ENCODE measurements around the gene CD300H.

CD300H gene

DNA sequence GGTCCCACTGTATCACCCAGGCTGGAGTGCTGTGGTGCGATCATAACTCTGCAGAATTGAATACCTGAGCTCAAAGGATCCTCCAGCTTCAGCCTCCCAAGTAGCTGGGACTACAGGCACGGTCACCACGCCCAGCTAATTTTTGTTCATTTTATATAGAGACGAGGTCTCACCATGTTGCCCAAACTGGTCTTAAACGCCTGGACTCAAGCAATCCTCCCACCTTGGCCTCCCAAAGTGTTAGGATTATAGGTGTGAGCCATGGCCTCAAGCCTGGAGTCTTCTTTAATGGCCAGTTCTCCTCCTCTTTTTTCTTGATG, 36.5 kb downstream of the CD300H start:
- no peak for ATAC-seq
- TF ChIP-seq BACH2 (CRISPR knock-in tag; IDR thresholded peaks at IDR 0.05; ENCODE audit: borderline replicate concordance), result no peak

DNA sequence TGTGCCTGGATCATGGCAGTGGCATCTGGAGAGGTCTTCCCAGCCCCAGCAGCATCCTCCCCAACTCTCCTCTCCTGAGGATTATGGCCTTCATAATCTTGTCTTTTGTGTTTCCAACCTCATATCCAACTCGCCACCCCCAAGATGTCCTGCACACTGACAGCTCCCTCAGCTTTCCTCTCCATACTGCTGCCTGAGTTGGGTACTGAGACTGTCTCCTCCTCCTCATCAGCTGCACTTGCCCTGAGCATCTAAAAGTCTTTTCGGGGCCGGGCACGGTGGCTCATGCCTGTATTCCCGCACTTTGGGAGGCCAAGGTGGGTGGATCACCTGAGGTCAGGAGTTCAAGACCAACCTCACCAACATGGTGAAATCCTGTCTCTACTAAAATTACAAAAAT, 38.1 kb downstream of the CD300H start:
- TF ChIP-seq, protein P1, sequence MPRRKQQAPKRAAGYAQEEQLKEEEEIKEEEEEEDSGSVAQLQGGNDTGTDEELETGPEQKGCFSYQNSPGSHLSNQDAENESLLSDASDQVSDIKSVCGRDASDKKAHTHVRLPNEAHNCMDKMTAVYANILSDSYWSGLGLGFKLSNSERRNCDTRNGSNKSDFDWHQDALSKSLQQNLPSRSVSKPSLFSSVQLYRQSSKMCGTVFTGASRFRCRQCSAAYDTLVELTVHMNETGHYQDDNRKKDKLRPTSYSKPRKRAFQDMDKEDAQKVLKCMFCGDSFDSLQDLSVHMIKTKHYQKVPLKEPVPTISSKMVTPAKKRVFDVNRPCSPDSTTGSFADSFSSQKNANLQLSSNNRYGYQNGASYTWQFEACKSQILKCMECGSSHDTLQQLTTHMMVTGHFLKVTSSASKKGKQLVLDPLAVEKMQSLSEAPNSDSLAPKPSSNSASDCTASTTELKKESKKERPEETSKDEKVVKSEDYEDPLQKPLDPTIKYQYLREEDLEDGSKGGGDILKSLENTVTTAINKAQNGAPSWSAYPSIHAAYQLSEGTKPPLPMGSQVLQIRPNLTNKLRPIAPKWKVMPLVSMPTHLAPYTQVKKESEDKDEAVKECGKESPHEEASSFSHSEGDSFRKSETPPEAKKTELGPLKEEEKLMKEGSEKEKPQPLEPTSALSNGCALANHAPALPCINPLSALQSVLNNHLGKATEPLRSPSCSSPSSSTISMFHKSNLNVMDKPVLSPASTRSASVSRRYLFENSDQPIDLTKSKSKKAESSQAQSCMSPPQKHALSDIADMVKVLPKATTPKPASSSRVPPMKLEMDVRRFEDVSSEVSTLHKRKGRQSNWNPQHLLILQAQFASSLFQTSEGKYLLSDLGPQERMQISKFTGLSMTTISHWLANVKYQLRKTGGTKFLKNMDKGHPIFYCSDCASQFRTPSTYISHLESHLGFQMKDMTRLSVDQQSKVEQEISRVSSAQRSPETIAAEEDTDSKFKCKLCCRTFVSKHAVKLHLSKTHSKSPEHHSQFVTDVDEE (CRISPR knock-in tag; IDR thresholded peaks at IDR 0.05), result no peak
- no peak for TF ChIP-seq ZFP3 (CRISPR knock-in tag; IDR thresholded peaks at IDR 0.05)
- no peak for TF ChIP-seq CSDC2 (CRISPR knock-in tag; IDR thresholded peaks at IDR 0.05)
- TF ChIP-seq TOX (CRISPR knock-in tag; IDR thresholded peaks at IDR 0.05; ENCODE audit: borderline replicate concordance), result no peak
- TF ChIP-seq, protein P2, sequence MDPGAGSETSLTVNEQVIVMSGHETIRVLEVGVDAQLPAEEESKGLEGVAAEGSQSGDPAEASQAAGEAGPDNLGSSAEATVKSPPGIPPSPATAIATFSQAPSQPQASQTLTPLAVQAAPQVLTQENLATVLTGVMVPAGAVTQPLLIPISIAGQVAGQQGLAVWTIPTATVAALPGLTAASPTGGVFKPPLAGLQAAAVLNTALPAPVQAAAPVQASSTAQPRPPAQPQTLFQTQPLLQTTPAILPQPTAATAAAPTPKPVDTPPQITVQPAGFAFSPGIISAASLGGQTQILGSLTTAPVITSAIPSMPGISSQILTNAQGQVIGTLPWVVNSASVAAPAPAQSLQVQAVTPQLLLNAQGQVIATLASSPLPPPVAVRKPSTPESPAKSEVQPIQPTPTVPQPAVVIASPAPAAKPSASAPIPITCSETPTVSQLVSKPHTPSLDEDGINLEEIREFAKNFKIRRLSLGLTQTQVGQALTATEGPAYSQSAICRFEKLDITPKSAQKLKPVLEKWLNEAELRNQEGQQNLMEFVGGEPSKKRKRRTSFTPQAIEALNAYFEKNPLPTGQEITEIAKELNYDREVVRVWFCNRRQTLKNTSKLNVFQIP (CRISPR knock-in tag; IDR thresholded peaks at IDR 0.05; ENCODE audit: borderline replicate concordance, low read depth), result no peak
- no peak for TF ChIP-seq TCF4 (CRISPR knock-in tag; IDR thresholded peaks at IDR 0.05; ENCODE audit: borderline replicate concordance)
- no peak for TF ChIP-seq BACH2 (CRISPR knock-in tag; IDR thresholded peaks at IDR 0.05; ENCODE audit: borderline replicate concordance)
- no peak for ATAC-seq

DNA sequence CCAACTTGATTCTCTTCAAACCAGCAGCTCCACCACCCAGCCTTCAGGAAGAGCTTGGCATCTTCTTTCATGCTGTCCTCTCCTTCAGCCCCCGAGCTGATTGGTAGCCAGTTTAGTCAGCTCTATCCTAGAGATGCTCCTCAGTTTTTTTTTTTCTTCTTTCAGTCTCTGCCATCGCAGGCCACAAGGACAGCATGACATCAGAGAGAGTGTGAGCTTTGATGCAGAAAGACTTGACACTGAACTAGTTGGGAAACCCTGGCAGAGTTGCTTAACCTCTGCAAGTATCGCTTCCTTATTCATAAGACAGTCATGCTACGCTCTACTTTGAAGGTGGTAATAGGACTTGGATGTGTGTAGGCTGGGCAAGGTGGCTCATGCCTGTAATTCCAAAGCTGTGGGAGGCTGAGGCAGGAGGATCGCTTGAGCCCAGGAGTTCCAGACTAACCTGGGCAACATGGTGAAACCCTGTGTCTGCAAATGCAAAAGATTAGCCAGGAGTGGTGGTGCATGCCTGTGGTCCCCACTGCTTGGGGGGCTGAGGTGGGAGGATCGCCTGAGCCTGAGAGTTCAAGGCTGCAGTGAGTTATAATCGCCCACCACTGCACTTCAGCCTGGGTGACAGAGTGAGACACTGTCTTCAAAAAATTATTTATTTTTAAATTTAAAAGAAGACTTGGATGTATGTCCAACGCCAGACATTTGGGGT, 38.7 kb downstream of the CD300H start:
- no peak for TF ChIP-seq ZNF565 (CRISPR knock-in tag; conservative IDR thresholded peaks at IDR 0.05; ENCODE audit: low read depth)
- no peak for TF ChIP-seq GLIS3 (CRISPR knock-in tag; IDR thresholded peaks at IDR 0.05)
- no peak for TF ChIP-seq ZC3H10 (CRISPR knock-in tag; IDR thresholded peaks at IDR 0.05)
- no peak for TF ChIP-seq ZNF8 (CRISPR knock-in tag; IDR thresholded peaks at IDR 0.05)
- TF ChIP-seq SNAI2 (CRISPR knock-in tag; IDR thresholded peaks at IDR 0.05), result no peak
- no peak for TF ChIP-seq OSR1 (CRISPR knock-in tag; IDR thresholded peaks at IDR 0.05)
- TF ChIP-seq, protein P2 (CRISPR knock-in tag; IDR thresholded peaks at IDR 0.05; ENCODE audit: borderline replicate concordance, low read depth), result no peak
- no peak for TF ChIP-seq ARNTL (CRISPR knock-in tag; IDR thresholded peaks at IDR 0.05; ENCODE audit: borderline replicate concordance, low read depth)
- no peak for TF ChIP-seq ZNF70 (CRISPR knock-in tag; IDR thresholded peaks at IDR 0.05)
- no peak for TF ChIP-seq RARB (CRISPR knock-in tag; IDR thresholded peaks at IDR 0.05)
- ATAC-seq, result no peak

DNA sequence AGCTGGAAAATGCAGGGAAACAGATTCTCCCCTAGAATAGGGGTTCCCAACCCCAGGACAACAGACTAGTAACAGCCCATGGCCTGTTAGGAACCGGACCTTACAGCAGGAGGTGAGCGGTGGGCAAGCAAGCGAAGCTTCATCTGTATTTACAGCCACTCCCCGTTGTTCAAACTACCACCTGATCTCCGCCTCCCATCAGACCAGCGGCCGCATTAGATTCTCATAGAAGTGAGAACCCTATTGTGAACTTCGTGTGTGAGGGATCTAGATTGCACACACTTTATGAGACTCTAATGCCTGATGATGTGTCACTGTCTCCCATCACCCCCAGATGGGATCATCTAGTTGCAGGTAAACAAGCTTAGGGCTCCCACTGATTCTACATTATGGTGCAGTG, 39.6 kb downstream of the CD300H start:
- ATAC-seq, result no peak
- TF ChIP-seq ZNF70 (CRISPR knock-in tag; IDR thresholded peaks at IDR 0.05) (no peak), ISL1 (CRISPR knock-in tag; IDR thresholded peaks at IDR 0.05) (no peak), ESRRG (CRISPR knock-in tag; IDR thresholded peaks at IDR 0.05) (no peak), ZFP3 (CRISPR knock-in tag; IDR thresholded peaks at IDR 0.05) (no peak), TOX (CRISPR knock-in tag; IDR thresholded peaks at IDR 0.05; ENCODE audit: borderline replicate concordance) (no peak), ZC3H10 (CRISPR knock-in tag; IDR thresholded peaks at IDR 0.05) (no peak), TCF4 (CRISPR knock-in tag; IDR thresholded peaks at IDR 0.05; ENCODE audit: borderline replicate concordance) (no peak), ZNF8 (CRISPR knock-in tag; IDR thresholded peaks at IDR 0.05) (no peak), RARB (CRISPR knock-in tag; IDR thresholded peaks at IDR 0.05) (no peak), ZFP30 (CRISPR knock-in tag; IDR thresholded peaks at IDR 0.05) (no peak)
- TF ChIP-seq, protein P3, sequence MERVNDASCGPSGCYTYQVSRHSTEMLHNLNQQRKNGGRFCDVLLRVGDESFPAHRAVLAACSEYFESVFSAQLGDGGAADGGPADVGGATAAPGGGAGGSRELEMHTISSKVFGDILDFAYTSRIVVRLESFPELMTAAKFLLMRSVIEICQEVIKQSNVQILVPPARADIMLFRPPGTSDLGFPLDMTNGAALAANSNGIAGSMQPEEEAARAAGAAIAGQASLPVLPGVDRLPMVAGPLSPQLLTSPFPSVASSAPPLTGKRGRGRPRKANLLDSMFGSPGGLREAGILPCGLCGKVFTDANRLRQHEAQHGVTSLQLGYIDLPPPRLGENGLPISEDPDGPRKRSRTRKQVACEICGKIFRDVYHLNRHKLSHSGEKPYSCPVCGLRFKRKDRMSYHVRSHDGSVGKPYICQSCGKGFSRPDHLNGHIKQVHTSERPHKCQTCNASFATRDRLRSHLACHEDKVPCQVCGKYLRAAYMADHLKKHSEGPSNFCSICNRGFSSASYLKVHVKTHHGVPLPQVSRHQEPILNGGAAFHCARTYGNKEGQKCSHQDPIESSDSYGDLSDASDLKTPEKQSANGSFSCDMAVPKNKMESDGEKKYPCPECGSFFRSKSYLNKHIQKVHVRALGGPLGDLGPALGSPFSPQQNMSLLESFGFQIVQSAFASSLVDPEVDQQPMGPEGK (CRISPR knock-in tag; IDR thresholded peaks at IDR 0.05; ENCODE audit: borderline replicate concordance), result no peak
